DND-41 (cell line): ENCODE data around the gene RAB20.

Source experiments
- ATAC-seq: fragments of 200-7000 bp; cut with Tn5 transposase; 3 replicates; pipeline ENCODE4 v1.9.1; 2021; ENCODE audit warnings: low read depth; ENCODE audit not compliant: insufficient read depth
- DNase-seq: peaks from one replicate; pipeline ENCODE4 v3.0.0-alpha.2; 2020
- H2AFZ ChIP-seq: 2 replicates; pipeline ENCODE4 v1.6.0; 2012; ENCODE audit warnings: low read depth, low read length
- H3K27ac ChIP-seq: 2 replicates; pipeline ENCODE4 v1.5.1; 2012; ENCODE audit warnings: low read length, inconsistent platforms
- H3K27me3 ChIP-seq: fragments of 200-600 bp; sonication (generic); 2 replicates; pipeline ENCODE4 v1.6.0; 2012; ENCODE audit warnings: low read length, mild to moderate bottlenecking, inconsistent platforms; ENCODE audit not compliant: insufficient read depth, poor library complexity
- H3K36me3 ChIP-seq: 2 replicates; pipeline ENCODE4 v1.5.1; 2012; ENCODE audit warnings: low read length, inconsistent platforms; ENCODE audit not compliant: insufficient read depth
- H3K4me1 ChIP-seq: 2 replicates; pipeline ENCODE4 v1.5.1; 2012; ENCODE audit warnings: mild to moderate bottlenecking, low read length; ENCODE audit not compliant: insufficient read depth
- H3K4me2 ChIP-seq: 2 replicates; pipeline ENCODE4 v1.6.0; 2012; ENCODE audit warnings: mild to moderate bottlenecking, moderate library complexity, low read length, inconsistent platforms; ENCODE audit not compliant: insufficient read depth
- H3K4me3 ChIP-seq, 2 experiments: fragments of 200-600 bp in 1 of 2; shearing (Covaris generic) in 1 of 2; 2 replicates each; pipeline ENCODE4 v1.5.1; 2012 to 2016; ENCODE audit warnings: inconsistent platforms in 2 of 2, low read length in 2 of 2, mild to moderate bottlenecking in 2 of 2, low read depth in 1 of 2, moderate library complexity in 1 of 2
- H3K79me2 ChIP-seq: 2 replicates; pipeline ENCODE4 v1.6.0; 2012; ENCODE audit warnings: low read length, inconsistent platforms; ENCODE audit not compliant: insufficient read depth
- H3K9ac ChIP-seq: 2 replicates; pipeline ENCODE4 v1.6.0; 2012; ENCODE audit warnings: low read depth, mild to moderate bottlenecking, inconsistent platforms, low read length, moderate library complexity
- H3K9me3 ChIP-seq: 2 replicates; pipeline ENCODE4 v1.5.1; 2012; ENCODE audit warnings: low read length, moderate library complexity, mild to moderate bottlenecking, inconsistent platforms; ENCODE audit not compliant: insufficient read depth, severe bottlenecking
- H4K20me1 ChIP-seq: 2 replicates; pipeline ENCODE4 v1.6.0; 2012; ENCODE audit warnings: low read length; ENCODE audit not compliant: insufficient read depth
- CTCF ChIP-seq: IDR thresholded peaks from 2 replicates; pipeline ENCODE4 v1.5.1; 2012; ENCODE audit warnings: borderline replicate concordance, low read length, moderate library complexity, mild to moderate bottlenecking; ENCODE audit not compliant: poor library complexity, severe bottlenecking; ENCODE audit errors: extremely low read depth
- EZH2 ChIP-seq: IDR thresholded peaks from 3 replicates; pipeline ENCODE4 v1.6.1; 2012; ENCODE audit warnings: borderline replicate concordance, low read depth, mild to moderate bottlenecking, moderate library complexity, low read length, inconsistent platforms; ENCODE audit not compliant: severe bottlenecking

Gene RAB20

GRCh38 chr13:110578363-110578762 is 16.8 kb upstream of the RAB20 start:
- no peak for ATAC-seq
- Histone ChIP-seq H3K9me3 (no peaks in the 10 kb centered on the region), H3K9ac (no peak overlapping the region), H3K4me1 (no peaks in the 10 kb centered on the region), H3K4me2 (no peak overlapping the region), H4K20me1 (no peaks in the 10 kb centered on the region), H3K27ac (no peak overlapping the region), H2AFZ (no peak overlapping the region), H3K36me3 (no peaks in the 10 kb centered on the region), H3K27me3 (peaks cover 31% of the 10 kb centered on the region), H3K79me2 (no peaks in the 10 kb centered on the region), H3K4me3 (no peak overlapping the region)
- DNase-seq, result no peak
- no peak for TF ChIP-seq CTCF
- no peak for TF ChIP-seq EZH2

- peaks cover 39% of the 10 kb centered on the region for H3K27me3 ChIP-seq
- no peaks in the 10 kb centered on the region for H3K79me2 ChIP-seq
- H3K36me3 ChIP-seq, result no peaks in the 10 kb centered on the region
- no peaks in the 10 kb centered on the region for H3K9me3 ChIP-seq
- H3K27ac ChIP-seq, result no peak overlapping the region
- H3K4me2 ChIP-seq, result no peak overlapping the region
- no peak overlapping the region for H3K9ac ChIP-seq
- TF ChIP-seq EZH2 (no peak), CTCF (no peak)
- H2AFZ ChIP-seq, result no peak overlapping the region
- DNase-seq, result no peak
- H4K20me1 ChIP-seq, result 0 out of 2 replicates have a peak, but pooled peaks cover 5% of the 10 kb centered on the region
- H3K4me1 ChIP-seq, result no peaks in the 10 kb centered on the region
- H3K4me3 ChIP-seq, result no peak overlapping the region
- no peak for ATAC-seq
These were observed 15.4 kb upstream of the RAB20 start for GRCh38 chr13:110576736-110577476.

- Histone ChIP-seq H3K27me3 (peaks cover 40% of the 10 kb centered on the region), H4K20me1 (0 out of 2 replicates have a peak, but pooled peaks cover 5% of the 10 kb centered on the region), H3K4me2 (no peak overlapping the region), H3K4me3 (no peak overlapping the region), H3K27ac (no peak overlapping the region), H2AFZ (no peak overlapping the region), H3K36me3 (no peaks in the 10 kb centered on the region), H3K9me3 (no peaks in the 10 kb centered on the region), H3K4me1 (no peaks in the 10 kb centered on the region), H3K79me2 (no peaks in the 10 kb centered on the region), H3K9ac (no peak overlapping the region)
- no peak for TF ChIP-seq EZH2
- no peak for TF ChIP-seq CTCF
- DNase-seq, result no peak
- ATAC-seq, result no peak
These were observed 14.5 kb upstream of the RAB20 start for GRCh38 chr13:110576070-110576394.
